ENCODE measurements around the gene ANKS1B. TPM values are rescaled to one million over a fixed set of nuclear protein-coding genes. Genes with fewer than 3 reads are reported as not detected.

ANKS1B gene
- total RNA-seq, 1 experiment from 2014 or later, result 0.54 TPM

DNA sequence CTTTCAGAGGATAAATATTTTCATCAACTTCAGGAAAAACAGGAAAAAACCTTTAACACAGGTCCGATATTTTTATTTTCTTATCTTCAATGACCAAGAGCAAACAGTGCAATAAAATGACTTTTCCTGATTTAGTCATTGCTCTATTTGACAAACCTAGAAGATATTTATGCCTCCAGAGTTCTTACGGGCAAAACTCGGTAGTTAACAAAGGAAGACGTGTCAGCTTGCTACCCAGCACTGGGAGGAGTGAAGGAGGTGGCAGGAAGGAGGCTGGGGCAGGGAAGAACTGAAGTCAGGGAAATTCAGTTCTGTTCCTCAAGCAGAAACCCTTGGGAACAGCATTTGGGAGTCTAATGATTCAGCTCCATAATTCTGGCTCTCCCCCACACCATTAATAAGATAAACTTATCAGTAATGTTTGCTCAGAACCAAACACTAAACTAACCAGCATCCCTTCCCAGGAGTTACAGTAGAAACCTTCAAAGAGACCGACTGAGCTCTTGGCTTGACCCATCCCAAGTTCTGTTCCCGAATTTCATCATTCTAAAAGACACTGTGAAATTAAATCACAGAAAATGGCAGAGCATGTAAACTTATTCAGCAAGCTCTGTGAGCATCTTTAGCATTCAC, 1176.4 kb downstream of the ANKS1B start:
- POLR2A ChIA-PET, result no interaction called here
- DNase-seq (ENCODE audit: low read depth, low spot score), result no peak
- Histone ChIP-seq H3K27ac (ENCODE audit: low read depth, low read length) (no peak overlapping the region), H2AFZ (ENCODE audit: low read depth, low read length, poor library complexity, severe bottlenecking) (no peak overlapping the region), H3K27me3 (ENCODE audit: insufficient read depth, low read length) (peaks cover 48% of the 10 kb centered on the region), H3K9ac (ENCODE audit: low read length) (no peak overlapping the region), H3K4me1 (ENCODE audit: control insufficient read depth in 1 of 2, insufficient read depth in 2 of 2, low read length in 2 of 2) (no peaks in the 10 kb centered on the region), H3K4me3 (replicated peaks in 1 of 2; ENCODE audit: low read depth in 1 of 2, low read length in 2 of 2) (no peak overlapping the region), H4K20me1 (ENCODE audit: insufficient read depth) (no peaks in the 10 kb centered on the region), H3K9me2 (ENCODE audit: insufficient read depth) (no peaks in the 10 kb centered on the region), H3K4me2 (ENCODE audit: low read length) (no peak overlapping the region), H3K36me3 (ENCODE audit: control insufficient read depth in 1 of 2, insufficient read depth in 2 of 2, low read length in 2 of 2) (no peaks in the 10 kb centered on the region), H3K79me2 (ENCODE audit: insufficient read depth, low read length) (no peaks in the 10 kb centered on the region), H3K9me3 (ENCODE audit: control insufficient read depth in 1 of 2, insufficient read depth in 1 of 2, low read depth in 1 of 2, low read length in 2 of 2) (no peaks in the 10 kb centered on the region)
- CTCF ChIA-PET, result no interaction called here
- ATAC-seq, result no peak
- RAD21 ChIA-PET (ENCODE audit: low non-redundant PET in 1 of 2, low total read pairs in 2 of 2, uncharacterized antibody in 2 of 2, unreplicated experiment in 2 of 2), result no interaction called here
- TF ChIP-seq EZH2 (IDR thresholded peaks at IDR 0.05), result no peak
- no peak for TF ChIP-seq CEBPB (IDR thresholded peaks at IDR 0.05; ENCODE audit: low read depth)
- TF ChIP-seq ZFX (IDR thresholded peaks at IDR 0.05), result no peak
- TF ChIP-seq, protein P1, sequence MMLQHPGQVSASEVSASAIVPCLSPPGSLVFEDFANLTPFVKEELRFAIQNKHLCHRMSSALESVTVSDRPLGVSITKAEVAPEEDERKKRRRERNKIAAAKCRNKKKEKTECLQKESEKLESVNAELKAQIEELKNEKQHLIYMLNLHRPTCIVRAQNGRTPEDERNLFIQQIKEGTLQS (IDR thresholded peaks at IDR 0.05), result no peak
- TF ChIP-seq ZNF274 (IDR thresholded peaks at IDR 0.05; ENCODE audit: low read depth, low read length), result no peak
- no peak for TF ChIP-seq POLR2AphosphoS5 (IDR thresholded peaks at IDR 0.05; ENCODE audit: low read depth, low read length)
- TF ChIP-seq, protein P2, sequence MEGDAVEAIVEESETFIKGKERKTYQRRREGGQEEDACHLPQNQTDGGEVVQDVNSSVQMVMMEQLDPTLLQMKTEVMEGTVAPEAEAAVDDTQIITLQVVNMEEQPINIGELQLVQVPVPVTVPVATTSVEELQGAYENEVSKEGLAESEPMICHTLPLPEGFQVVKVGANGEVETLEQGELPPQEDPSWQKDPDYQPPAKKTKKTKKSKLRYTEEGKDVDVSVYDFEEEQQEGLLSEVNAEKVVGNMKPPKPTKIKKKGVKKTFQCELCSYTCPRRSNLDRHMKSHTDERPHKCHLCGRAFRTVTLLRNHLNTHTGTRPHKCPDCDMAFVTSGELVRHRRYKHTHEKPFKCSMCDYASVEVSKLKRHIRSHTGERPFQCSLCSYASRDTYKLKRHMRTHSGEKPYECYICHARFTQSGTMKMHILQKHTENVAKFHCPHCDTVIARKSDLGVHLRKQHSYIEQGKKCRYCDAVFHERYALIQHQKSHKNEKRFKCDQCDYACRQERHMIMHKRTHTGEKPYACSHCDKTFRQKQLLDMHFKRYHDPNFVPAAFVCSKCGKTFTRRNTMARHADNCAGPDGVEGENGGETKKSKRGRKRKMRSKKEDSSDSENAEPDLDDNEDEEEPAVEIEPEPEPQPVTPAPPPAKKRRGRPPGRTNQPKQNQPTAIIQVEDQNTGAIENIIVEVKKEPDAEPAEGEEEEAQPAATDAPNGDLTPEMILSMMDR (IDR thresholded peaks at IDR 0.05 in 2 of 3, conservative IDR thresholded peaks at IDR 0.05 in 1 of 3; ENCODE audit: borderline replicate concordance in 1 of 3, insufficient read depth in 1 of 3, low read depth in 2 of 3, low read length in 2 of 3), result no peak
- TF ChIP-seq SRF (IDR thresholded peaks at IDR 0.05; ENCODE audit: low read depth), result no peak
- TF ChIP-seq JUND (IDR thresholded peaks at IDR 0.05), result no peak
- TF ChIP-seq RAD21 (IDR thresholded peaks at IDR 0.05; ENCODE audit: low read depth), result no peak
- TF ChIP-seq, protein P3, sequence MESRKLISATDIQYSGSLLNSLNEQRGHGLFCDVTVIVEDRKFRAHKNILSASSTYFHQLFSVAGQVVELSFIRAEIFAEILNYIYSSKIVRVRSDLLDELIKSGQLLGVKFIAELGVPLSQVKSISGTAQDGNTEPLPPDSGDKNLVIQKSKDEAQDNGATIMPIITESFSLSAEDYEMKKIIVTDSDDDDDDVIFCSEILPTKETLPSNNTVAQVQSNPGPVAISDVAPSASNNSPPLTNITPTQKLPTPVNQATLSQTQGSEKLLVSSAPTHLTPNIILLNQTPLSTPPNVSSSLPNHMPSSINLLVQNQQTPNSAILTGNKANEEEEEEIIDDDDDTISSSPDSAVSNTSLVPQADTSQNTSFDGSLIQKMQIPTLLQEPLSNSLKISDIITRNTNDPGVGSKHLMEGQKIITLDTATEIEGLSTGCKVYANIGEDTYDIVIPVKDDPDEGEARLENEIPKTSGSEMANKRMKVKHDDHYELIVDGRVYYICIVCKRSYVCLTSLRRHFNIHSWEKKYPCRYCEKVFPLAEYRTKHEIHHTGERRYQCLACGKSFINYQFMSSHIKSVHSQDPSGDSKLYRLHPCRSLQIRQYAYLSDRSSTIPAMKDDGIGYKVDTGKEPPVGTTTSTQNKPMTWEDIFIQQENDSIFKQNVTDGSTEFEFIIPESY (IDR thresholded peaks at IDR 0.05; ENCODE audit: extremely low read depth, insufficient replicate concordance, low read length), result no peak
- TF ChIP-seq TCF7L2 (IDR thresholded peaks at IDR 0.05; ENCODE audit: borderline replicate concordance, extremely low read depth, insufficient read depth, insufficient read length), result no peak
- TF ChIP-seq EGR1 (IDR thresholded peaks at IDR 0.05; ENCODE audit: low read depth), result no peak
- intact Hi-C loops (cut with micrococcal nuclease), result no loop called here
- no TSS peak for BruUV-seq (replicated peaks)

Measured in HCT116 (cell line).